Duodenal mucosa (tissue), 2 donors: ENCODE results near the gene STX10.

ENCODE experiments used
- H3K27ac ChIP-seq: one replicate; pipeline ENCODE4 v1.7.0; 2013; ENCODE audit warnings: low read depth, low read length
- H3K27me3 ChIP-seq, 2 donors: one replicate each; pipeline ENCODE4 v1.7.0; 2013; ENCODE audit warnings: low read length in 2 of 2, control low read depth in 1 of 2; ENCODE audit not compliant: insufficient read depth in 2 of 2, control insufficient read depth in 1 of 2
- H3K36me3 ChIP-seq, 2 donors: one replicate each; pipeline ENCODE4 v1.7.0; 2013; ENCODE audit warnings: low read length in 2 of 2, control low read depth in 1 of 2; ENCODE audit not compliant: insufficient read depth in 2 of 2, control insufficient read depth in 1 of 2
- H3K4me1 ChIP-seq, 2 donors: one replicate each; pipeline ENCODE4 v1.7.0; 2013; ENCODE audit warnings: low read length in 2 of 2, control low read depth in 1 of 2; ENCODE audit not compliant: insufficient read depth in 2 of 2, control insufficient read depth in 1 of 2
- H3K4me3 ChIP-seq, 2 donors: one replicate each; pipeline ENCODE4 v1.7.0; 2013; ENCODE audit warnings: low read length in 2 of 2, low read depth in 1 of 2
- H3K9ac ChIP-seq, 2 donors: one replicate each; pipeline ENCODE4 v1.7.0; 2013; ENCODE audit warnings: low read length in 2 of 2, low read depth in 1 of 2
- H3K9me3 ChIP-seq, 2 donors: one replicate each; pipeline ENCODE4 v1.7.0; 2013; ENCODE audit warnings: low read length in 2 of 2, control low read depth in 1 of 2; ENCODE audit not compliant: control insufficient read depth in 1 of 2

Gene STX10

GRCh38 chr19:13146763-13147563 is 3.2 kb downstream of the STX10 start:
- H3K4me1 ChIP-seq = peaks cover 10 to 16% of the 10 kb centered on the region in 2 donors
- no peak overlapping the region for H3K27ac ChIP-seq

GRCh38 chr19:13139633-13140311 is 10.4 kb downstream of the STX10 start:
- no peak overlapping the region for H3K4me3 ChIP-seq
- H3K9me3 ChIP-seq = no peaks in the 10 kb centered on the region
- no peaks in the 10 kb centered on the region for H3K27me3 ChIP-seq
- H3K36me3 ChIP-seq = peaks cover 22 to 51% of the 10 kb centered on the region in 2 donors
- H3K27ac ChIP-seq = no peak overlapping the region
- H3K9ac ChIP-seq = no peak overlapping the region
- H3K4me1 ChIP-seq = peaks cover 0 to 4% of the 10 kb centered on the region in 2 donors

More at GRCh38 chr19:13146763-13147563, 3.2 kb downstream of the STX10 start:
- Histone ChIP-seq H3K27me3 (no peaks in the 10 kb centered on the region), H3K4me3 (no peak overlapping the region), H3K9ac (no peak overlapping the region), H3K9me3 (no peaks in the 10 kb centered on the region), H3K36me3 (peaks cover 0 to 17% of the 10 kb centered on the region in 2 donors)

- no peaks in the 10 kb centered on the region for H3K9me3 ChIP-seq
- H3K9ac ChIP-seq = no peak overlapping the region
- H3K4me1 ChIP-seq = peaks cover 0 to 4% of the 10 kb centered on the region in 2 donors
- no peak overlapping the region for H3K4me3 ChIP-seq
- no peaks in the 10 kb centered on the region for H3K27me3 ChIP-seq
- peaks cover 22 to 46% of the 10 kb centered on the region in 2 donors for H3K36me3 ChIP-seq
- H3K27ac ChIP-seq = no peak overlapping the region
Measured at GRCh38 chr19:13138916-13139198, 11.3 kb downstream of the STX10 start.

- H3K9ac ChIP-seq = no peak overlapping the region
- no peaks in the 10 kb centered on the region for H3K9me3 ChIP-seq
- H3K27ac ChIP-seq = no peak overlapping the region
- peaks cover 22 to 44% of the 10 kb centered on the region in 2 donors for H3K36me3 ChIP-seq
- H3K4me1 ChIP-seq = peaks cover 0 to 3% of the 10 kb centered on the region in 2 donors
- no peak overlapping the region for H3K4me3 ChIP-seq
- H3K27me3 ChIP-seq = no peaks in the 10 kb centered on the region
Measured at GRCh38 chr19:13138171-13138915, 11.8 kb downstream of the STX10 start.

- Histone ChIP-seq H3K4me1 (peaks cover 0 to 3% of the 10 kb centered on the region in 2 donors), H3K9me3 (no peaks in the 10 kb centered on the region), H3K36me3 (peaks cover 22 to 44% of the 10 kb centered on the region in 2 donors), H3K9ac (no peak overlapping the region), H3K27me3 (no peaks in the 10 kb centered on the region), H3K4me3 (no peak overlapping the region), H3K27ac (no peak overlapping the region)
Measured at GRCh38 chr19:13137290-13137794, 12.8 kb downstream of the STX10 start.

- Histone ChIP-seq H3K9me3 (no peaks in the 10 kb centered on the region), H3K27ac (no peak overlapping the region), H3K36me3 (peaks cover 22 to 44% of the 10 kb centered on the region in 2 donors), H3K9ac (no peak overlapping the region), H3K4me3 (no peak overlapping the region), H3K4me1 (peaks cover 0 to 3% of the 10 kb centered on the region in 2 donors), H3K27me3 (no peaks in the 10 kb centered on the region)
Measured at GRCh38 chr19:13135068-13136062, 14.8 kb downstream of the STX10 start.

- peaks cover 22 to 44% of the 10 kb centered on the region in 2 donors for H3K36me3 ChIP-seq
- H3K4me3 ChIP-seq = no peak overlapping the region
- H3K9ac ChIP-seq = no peak overlapping the region
- no peak overlapping the region for H3K27ac ChIP-seq
- H3K4me1 ChIP-seq = peaks cover 0 to 3% of the 10 kb centered on the region in 2 donors
- H3K9me3 ChIP-seq = no peaks in the 10 kb centered on the region
- no peaks in the 10 kb centered on the region for H3K27me3 ChIP-seq
Measured at GRCh38 chr19:13134626-13135025, 15.5 kb downstream of the STX10 start.

- Histone ChIP-seq H3K9ac (no peak overlapping the region), H3K36me3 (peaks cover 20 to 40% of the 10 kb centered on the region in 2 donors), H3K27ac (no peak overlapping the region), H3K4me1 (peaks cover 0 to 3% of the 10 kb centered on the region in 2 donors), H3K4me3 (no peak overlapping the region), H3K27me3 (no peaks in the 10 kb centered on the region), H3K9me3 (no peaks in the 10 kb centered on the region)
Measured at GRCh38 chr19:13133241-13133870, 16.8 kb downstream of the STX10 start.
